Stimulated activated CD4-positive, alpha-beta T cell treated with anti-CD3 and anti-CD28 coated beads, Interleukin-15, amount 100 ng/mL, for 1 hour (primary cell): ENCODE results near the gene AKAP4.
A peak's percentile ranks its signal among the peaks of the same experiment; 100 is the strongest.

Experiments used
- DNase-seq, 2 donors: peaks; one replicate each; pipeline ENCODE4 v3.0.0-alpha.2; 2020; ENCODE audit warnings: low read depth in 1 of 2, low spot score in 1 of 2

Gene AKAP4, protein sequence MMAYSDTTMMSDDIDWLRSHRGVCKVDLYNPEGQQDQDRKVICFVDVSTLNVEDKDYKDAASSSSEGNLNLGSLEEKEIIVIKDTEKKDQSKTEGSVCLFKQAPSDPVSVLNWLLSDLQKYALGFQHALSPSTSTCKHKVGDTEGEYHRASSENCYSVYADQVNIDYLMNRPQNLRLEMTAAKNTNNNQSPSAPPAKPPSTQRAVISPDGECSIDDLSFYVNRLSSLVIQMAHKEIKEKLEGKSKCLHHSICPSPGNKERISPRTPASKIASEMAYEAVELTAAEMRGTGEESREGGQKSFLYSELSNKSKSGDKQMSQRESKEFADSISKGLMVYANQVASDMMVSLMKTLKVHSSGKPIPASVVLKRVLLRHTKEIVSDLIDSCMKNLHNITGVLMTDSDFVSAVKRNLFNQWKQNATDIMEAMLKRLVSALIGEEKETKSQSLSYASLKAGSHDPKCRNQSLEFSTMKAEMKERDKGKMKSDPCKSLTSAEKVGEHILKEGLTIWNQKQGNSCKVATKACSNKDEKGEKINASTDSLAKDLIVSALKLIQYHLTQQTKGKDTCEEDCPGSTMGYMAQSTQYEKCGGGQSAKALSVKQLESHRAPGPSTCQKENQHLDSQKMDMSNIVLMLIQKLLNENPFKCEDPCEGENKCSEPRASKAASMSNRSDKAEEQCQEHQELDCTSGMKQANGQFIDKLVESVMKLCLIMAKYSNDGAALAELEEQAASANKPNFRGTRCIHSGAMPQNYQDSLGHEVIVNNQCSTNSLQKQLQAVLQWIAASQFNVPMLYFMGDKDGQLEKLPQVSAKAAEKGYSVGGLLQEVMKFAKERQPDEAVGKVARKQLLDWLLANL

DNA sequence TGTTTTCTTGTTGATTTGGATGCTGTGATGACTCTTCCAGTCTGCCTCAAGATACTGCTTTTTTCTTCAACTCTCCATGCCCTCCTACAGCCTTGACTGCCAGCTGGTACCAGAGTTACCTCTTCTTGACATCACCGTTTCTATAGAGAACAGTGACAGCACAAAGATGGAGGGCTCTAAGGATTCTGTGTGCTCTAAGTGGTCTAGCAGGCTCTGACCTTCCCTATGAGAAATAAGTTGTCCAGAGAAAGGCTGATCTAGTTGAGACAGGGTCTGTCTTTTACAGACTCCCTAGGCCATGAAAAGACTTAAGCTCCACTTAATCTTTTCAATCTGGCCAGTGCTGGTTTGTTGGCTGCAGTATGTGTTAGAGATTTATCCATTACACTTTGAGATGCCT, at the start of gene AKAP4:
TSS of gene AKAP4 (minus strand) at position 101 of the 400 bp plus-strand sequence. CDS start 118 bp downstream, outside the sequence.
- DNase-seq, result no peak

- no peak for DNase-seq
Observed at GRCh38 chrX:50211510-50211909, 10.7 kb upstream of the AKAP4 start.

GRCh38 chrX:50206753-50207152, 5.9 kb upstream of the AKAP4 start:
- no peak for DNase-seq

- peak; percentile 27 to 53 for DNase-seq
Observed at GRCh38 chrX:50204364-50204899, 3.6 kb upstream of the AKAP4 start, which contains the start of gene CCNB3. Gene CCNB3 (plus strand): TSS chrX:50204765. CDS start chrX:50285164, 80,399 bp downstream.

GRCh38 chrX:50202539-50202938, 1.7 kb upstream of the AKAP4 start:
- DNase-seq, result no peak

DNA sequence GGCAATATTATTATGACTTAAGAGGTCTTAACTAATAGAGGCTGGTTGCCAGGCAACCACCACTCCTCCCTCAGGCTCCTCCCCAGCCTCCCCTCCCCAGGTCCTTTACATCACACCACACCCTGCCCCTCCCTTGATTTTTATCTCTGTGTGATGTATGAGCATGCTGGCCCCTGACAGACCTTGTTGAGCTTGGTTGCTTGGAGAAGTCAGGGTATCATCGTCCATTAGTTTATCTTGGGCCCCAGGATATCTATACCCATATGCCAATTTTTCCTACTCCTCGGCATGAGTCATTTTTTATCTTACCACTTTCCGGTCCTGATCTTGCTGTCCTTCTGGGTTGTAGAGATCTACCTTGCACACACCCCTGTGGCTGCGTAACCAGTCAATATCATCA, 2.5 kb downstream of the AKAP4 start:
- no peak for DNase-seq

GRCh38 chrX:50188859-50189600, 11.8 kb downstream of the AKAP4 start:
- DNase-seq, result no peak

- DNase-seq, result no peak
Observed at GRCh38 chrX:50183891-50184290, 16.9 kb downstream of the AKAP4 start.

DNA sequence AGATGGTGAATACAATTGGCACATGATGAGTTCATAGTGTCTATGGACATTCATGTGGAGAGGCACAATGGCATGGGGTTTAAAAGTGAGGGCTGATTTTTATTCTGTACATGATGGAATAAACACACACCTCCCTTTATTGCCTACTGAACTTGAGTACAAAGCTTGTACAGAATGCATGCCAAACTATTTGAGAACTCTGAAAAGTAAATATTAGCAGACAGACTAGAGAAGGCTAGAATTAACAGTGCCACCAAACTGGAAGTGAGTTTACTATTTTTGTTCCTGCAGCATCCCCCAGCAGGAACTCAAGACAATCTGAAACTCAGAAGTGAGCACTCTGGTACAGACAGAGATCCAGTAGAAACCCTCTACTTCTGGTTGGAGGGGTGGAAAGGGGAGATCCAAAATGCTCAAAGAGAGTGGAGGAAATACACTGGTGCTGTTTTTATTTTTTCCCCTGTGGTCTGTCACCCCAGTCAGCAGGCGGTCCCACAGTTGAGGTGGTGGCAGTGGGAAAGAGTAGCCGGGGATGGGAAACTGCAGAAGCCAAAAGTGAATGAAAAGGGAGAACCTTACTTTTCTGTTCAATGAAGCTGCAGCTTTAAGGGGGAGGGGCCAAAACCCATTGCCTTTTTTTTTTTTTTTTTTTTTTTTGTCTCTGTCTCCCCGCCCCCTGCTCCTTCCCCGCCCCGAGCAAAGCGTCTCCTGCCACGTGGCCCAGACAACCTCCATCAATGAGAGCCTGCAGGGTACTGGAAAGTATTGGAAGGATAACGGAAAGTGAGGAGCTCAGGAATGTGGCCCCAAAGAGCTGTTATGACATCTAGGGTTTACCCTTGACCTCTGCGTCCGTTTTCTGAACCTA, 20.5 kb downstream of the AKAP4 start:
- no peak for DNase-seq

- no peak for DNase-seq
Observed at GRCh38 chrX:50169717-50170116, 31.1 kb downstream of the AKAP4 start.

DNA sequence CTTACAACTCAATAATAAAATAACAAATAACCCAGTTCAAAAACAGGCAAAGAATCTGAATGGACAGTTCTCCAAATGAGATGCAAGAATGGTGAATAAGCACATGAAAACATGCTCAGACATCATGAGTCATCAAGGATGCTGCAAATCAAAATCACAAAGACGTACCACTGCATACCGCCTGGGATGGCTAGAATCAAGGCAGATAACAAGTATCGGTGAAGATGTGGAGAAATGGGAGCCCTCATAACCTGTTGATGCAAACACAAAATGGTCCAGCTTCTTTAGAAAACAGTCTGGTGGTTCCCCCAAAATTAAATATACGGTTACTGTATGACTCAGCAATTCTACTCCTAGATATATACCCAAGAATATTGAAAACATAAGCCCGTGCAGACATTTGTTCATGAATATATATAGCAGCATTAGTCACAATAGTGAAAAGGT, 32.5 kb downstream of the AKAP4 start:
- no peak for DNase-seq

GRCh38 chrX:50167366-50167765, 33.4 kb downstream of the AKAP4 start:
- DNase-seq, result no peak

GRCh38 chrX:50165727-50166126, 35.1 kb downstream of the AKAP4 start:
- no peak for DNase-seq

- DNase-seq, result no peak
Observed at GRCh38 chrX:50161127-50161526, 39.7 kb downstream of the AKAP4 start.

- no peak for DNase-seq
Observed at GRCh38 chrX:50158593-50158992, 42.2 kb downstream of the AKAP4 start.

- DNase-seq, result no peak
Observed at GRCh38 chrX:50157545-50158135, 43.2 kb downstream of the AKAP4 start.

GRCh38 chrX:50154429-50154828, 46.4 kb downstream of the AKAP4 start:
- DNase-seq, result no peak

- DNase-seq, result no peak
Observed at GRCh38 chrX:50152456-50152855, 48.4 kb downstream of the AKAP4 start.

DNA sequence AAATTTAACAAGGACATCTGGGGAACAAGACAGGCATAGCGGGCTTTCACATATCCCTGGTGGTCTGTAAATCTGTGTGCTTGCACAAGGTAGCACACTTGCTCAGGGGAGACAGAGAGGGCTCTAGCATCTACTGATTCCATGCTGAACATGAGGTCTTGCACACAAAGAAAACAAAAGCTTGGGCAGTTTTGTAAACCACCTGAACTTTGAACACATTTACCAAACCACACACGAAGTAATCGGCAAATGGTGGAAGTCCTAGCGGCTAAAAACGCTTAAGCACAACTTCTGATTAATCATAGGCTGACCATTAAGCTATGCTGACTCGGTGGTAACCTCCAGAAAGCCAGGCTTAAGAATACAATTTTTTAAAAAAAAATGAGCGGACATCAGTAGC, 52.8 kb downstream of the AKAP4 start:
- no peak for DNase-seq
